LNCaP clone FGC (cell line): Measurements from ENCODE around the gene SREBF2.

ENCODE experiments used
- DNase-seq: peaks from one replicate; pipeline ENCODE4 v3.0.0-alpha.2; 2011; ENCODE audit warnings: low read depth
- H3K4me3 ChIP-seq: 2 replicates; pipeline ENCODE4 v1.5.1; 2011; ENCODE audit warnings: mild to moderate bottlenecking, low read depth, low read length, control low read depth
- TF ChIP-seq, protein P1 (sequence below): IDR thresholded peaks from 2 replicates; pipeline ENCODE4 v1.5.1; 2012; ENCODE audit warnings: mild to moderate bottlenecking; ENCODE audit not compliant: control insufficient read depth, insufficient read depth; ENCODE audit errors: extremely low read depth

SREBF2 gene

GRCh38 chr22:41891407-41891806 lies 58.5 kb downstream of the SREBF2 start:
- H3K4me3 ChIP-seq: no peak overlapping the region
- no peak for DNase-seq
- TF ChIP-seq, protein P1, sequence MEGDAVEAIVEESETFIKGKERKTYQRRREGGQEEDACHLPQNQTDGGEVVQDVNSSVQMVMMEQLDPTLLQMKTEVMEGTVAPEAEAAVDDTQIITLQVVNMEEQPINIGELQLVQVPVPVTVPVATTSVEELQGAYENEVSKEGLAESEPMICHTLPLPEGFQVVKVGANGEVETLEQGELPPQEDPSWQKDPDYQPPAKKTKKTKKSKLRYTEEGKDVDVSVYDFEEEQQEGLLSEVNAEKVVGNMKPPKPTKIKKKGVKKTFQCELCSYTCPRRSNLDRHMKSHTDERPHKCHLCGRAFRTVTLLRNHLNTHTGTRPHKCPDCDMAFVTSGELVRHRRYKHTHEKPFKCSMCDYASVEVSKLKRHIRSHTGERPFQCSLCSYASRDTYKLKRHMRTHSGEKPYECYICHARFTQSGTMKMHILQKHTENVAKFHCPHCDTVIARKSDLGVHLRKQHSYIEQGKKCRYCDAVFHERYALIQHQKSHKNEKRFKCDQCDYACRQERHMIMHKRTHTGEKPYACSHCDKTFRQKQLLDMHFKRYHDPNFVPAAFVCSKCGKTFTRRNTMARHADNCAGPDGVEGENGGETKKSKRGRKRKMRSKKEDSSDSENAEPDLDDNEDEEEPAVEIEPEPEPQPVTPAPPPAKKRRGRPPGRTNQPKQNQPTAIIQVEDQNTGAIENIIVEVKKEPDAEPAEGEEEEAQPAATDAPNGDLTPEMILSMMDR: no peak

- H3K4me3 ChIP-seq: no peak overlapping the region
- TF ChIP-seq, protein P1: no peak
- no peak for DNase-seq
These were observed 59.8 kb downstream of the SREBF2 start for GRCh38 chr22:41892721-41893120.

- TF ChIP-seq, protein P1: no peak
- H3K4me3 ChIP-seq: no peak overlapping the region
- no peak for DNase-seq
These were observed 60.9 kb downstream of the SREBF2 start for GRCh38 chr22:41893591-41894375.

- no peak for DNase-seq
- no peak overlapping the region for H3K4me3 ChIP-seq
- TF ChIP-seq, protein P1: no peak
These were observed 65.7 kb downstream of the SREBF2 start for GRCh38 chr22:41898645-41899044.

- no peak for DNase-seq
- TF ChIP-seq, protein P1: no peak
- no peak overlapping the region for H3K4me3 ChIP-seq
These were observed 66.2 kb downstream of the SREBF2 start for GRCh38 chr22:41899110-41899509.

DNA sequence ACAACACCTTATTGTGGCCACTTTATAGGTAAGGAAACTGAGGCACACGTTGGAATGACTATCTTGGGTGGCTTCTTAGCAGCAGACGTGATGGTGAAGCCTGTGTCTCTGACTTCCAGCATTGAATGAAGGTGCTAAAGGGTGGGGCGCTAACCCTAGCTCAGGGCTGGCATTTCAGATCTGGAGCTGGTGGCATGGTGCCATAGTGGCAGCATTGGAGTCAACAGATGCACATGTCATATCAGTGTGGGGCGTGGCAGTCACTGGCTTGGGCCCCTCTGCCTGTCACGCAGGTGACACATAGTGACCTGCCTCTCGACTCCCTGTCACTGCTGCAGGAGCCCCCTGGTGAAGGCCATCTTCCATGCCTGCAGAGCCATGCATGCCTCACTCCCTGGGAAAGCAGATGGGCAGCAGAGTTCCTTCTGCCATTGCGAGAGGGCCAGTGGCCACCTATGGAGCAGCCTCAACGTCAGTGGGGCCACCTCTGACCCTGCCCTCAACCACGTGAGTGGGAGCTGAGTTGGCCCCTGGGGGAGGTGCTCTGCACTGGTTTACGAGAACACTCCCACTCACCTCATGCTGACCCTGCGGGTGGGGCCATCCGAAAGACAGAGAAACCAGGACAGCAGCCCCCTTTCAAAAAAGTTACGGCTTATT lies 67.2 kb downstream of the SREBF2 start:
- H3K4me3 ChIP-seq: no peak overlapping the region
- no peak for DNase-seq
- TF ChIP-seq, protein P1: no peak
